HG03378 (cell line): Measurements from ENCODE around the gene RNF38.
"Not testable (repeated sequence)": the region's sequence is repeated elsewhere in the genome, so short reads cannot be mapped to it uniquely, and the experiment has no call there.

Experiments
- ATAC-seq: cut with Tn5 transposase; IDR thresholded peaks from one replicate; pipeline ENCODE4 v1.9.1; 2021; ENCODE audit warnings: mild to moderate bottlenecking, moderate library complexity; ENCODE audit not compliant: unreplicated experiment

Gene RNF38

GRCh38 chr9:36336131-36336907 is 63.8 kb downstream of the RNF38 start:
- ATAC-seq = no peak

- no peak for ATAC-seq
Measured at GRCh38 chr9:36332006-36332405, 68.1 kb downstream of the RNF38 start.

- ATAC-seq = peak; percentile 55
Measured at GRCh38 chr9:36328798-36329411, 71.2 kb downstream of the RNF38 start.

- ATAC-seq = no peak
Measured at GRCh38 chr9:36325081-36325828, 74.8 kb downstream of the RNF38 start.

GRCh38 chr9:36323926-36324325 is 76.1 kb downstream of the RNF38 start:
- no peak for ATAC-seq

- ATAC-seq = no peak
Measured at GRCh38 chr9:36322462-36322861, 77.6 kb downstream of the RNF38 start.

- not testable (repeated sequence) for ATAC-seq
Measured at GRCh38 chr9:36321903-36322302, 78.2 kb downstream of the RNF38 start.

GRCh38 chr9:36320466-36320865 is 79.6 kb downstream of the RNF38 start:
- ATAC-seq = no peak

- no peak for ATAC-seq
Measured at GRCh38 chr9:36319806-36320205, 80.3 kb downstream of the RNF38 start.

DNA sequence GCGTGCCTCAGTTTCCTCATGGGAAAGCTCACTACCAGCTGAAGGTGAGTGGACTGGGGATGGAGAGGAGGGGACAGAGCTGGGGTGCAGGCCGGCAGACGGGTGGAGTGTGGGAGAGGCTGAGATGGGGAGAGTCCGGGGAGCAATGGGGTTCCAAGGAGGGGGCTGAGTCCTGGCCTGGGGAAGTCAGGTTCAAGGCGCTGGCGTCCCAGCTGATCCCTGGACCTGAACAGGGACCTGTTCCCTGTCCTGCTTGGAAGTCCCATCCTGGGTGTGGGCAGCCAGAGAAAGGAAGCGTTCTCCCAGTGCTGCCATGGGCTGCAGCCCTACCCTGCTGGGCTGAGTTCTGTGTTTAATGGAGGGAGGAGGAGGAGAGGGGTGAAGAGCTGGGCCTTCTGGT is 80.9 kb downstream of the RNF38 start:
- ATAC-seq = no peak

GRCh38 chr9:36318212-36318802 is 81.8 kb downstream of the RNF38 start:
- no peak for ATAC-seq

- ATAC-seq = no peak
Measured at GRCh38 chr9:36317766-36318165, 82.3 kb downstream of the RNF38 start.

DNA sequence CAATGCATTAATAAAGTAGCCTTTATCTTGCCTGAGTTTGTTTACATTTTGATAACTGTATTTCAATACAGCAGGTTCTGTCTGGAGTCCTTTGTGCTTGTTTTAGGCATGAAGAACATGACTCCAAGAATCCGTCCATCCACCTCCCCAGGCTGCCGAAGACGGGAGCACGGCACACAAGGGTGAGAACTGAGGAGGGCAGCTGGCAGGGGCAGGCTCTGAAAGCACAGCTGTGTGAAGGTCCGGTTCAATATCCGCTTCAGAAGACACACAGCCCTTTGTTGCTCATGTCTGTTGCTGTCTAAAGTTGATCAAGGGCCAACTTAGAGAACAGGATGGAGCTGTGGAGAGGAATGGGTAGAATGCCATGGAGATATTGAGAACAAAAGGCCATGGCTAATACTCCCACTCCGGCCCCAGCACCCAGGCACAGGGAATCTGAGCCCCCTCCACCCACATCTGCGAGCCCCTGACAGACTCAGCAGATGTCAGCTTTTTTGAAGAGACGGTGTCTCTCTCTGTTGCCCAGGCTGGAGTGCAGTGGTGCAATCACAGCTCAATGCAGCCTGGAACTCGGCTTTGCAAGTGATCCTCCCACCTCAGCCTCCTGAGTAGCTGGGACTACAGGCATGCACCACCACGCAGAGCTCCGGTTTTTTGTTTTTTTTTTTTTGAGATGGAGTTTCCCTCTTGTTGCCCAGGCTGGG is 83.3 kb downstream of the RNF38 start:
- ATAC-seq = no peak

DNA sequence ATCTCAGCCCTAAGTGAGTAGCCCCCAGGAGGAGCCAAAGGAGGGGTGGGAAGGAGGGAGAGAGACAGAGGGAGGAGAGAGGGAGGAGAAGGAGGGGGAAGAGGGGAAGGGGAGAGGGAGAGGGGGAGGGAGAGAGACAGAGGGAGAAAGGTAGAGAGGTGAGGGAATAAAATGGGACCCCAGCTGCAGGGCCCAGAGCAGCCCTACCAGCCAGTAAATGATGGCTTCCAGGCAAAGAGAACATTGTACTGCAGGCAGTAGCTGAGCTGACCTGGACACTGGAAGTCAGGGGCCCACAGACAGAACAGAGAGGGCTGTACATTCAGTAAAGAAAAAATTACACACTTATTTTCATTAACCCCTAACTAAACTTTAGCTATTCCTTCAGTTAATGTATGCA is 84.0 kb downstream of the RNF38 start:
- ATAC-seq = no peak

GRCh38 chr9:36315283-36315682 is 84.8 kb downstream of the RNF38 start:
- no peak for ATAC-seq

DNA sequence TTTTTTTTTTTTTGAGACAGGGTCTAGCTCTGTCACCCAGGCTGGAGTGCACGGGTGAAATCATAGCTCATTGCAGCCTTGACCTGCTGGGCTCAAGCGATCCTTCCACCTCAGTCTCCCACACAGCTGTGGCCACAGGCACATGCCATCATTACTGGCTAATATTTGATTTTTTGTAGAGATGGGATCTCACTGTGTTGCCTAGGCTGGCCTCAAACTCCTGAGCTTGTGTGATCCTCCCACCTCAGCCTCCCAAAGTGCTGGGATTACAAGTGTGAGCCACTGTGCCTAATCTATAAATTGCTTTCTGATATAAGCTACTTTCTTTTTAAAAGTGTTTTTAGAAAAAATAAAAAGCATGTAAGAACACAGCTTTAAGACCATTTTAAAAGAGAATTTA is 85.3 kb downstream of the RNF38 start:
- ATAC-seq = no peak

- no peak for ATAC-seq
Measured at GRCh38 chr9:36306471-36307306, 93.4 kb downstream of the RNF38 start.

DNA sequence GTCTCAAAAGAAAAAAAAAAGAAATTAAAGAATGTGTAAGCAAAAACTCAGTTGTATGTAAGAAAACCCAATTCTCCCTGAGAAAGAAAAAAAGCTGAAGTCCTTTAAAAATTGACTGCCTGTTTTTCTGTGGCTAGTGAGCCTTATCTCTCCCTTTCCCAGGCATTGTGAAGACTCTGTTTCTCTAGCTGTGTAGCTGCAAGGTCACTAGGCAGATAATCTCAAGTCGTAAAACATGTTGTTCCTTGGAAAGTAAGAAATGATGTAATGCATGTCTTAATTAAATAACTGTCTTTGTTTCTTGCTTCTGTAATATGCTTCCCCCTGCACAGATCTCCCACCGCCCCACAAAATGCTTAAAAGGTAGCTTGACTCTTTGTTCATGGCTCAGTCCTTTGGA is 95.7 kb downstream of the RNF38 start:
- ATAC-seq = not testable (repeated sequence)

DNA sequence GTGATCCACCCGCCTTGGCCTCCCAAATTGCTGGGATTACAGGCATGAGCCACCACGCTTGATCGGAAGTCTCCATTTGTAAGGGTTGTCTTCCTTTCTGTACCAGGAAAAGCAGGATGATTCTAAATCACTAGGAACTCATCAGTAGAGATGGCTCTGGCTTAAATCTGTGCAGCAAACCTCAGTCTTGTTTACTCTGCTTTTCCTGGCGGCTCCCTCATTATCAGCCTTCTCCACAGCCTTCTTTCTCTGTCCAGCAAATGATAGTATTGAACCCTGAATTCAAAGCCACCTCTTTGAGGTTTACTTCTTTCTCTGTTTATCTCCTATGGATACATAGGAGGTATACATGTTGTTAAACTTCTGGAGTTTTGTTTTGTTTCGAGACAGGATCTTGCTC is 98.8 kb downstream of the RNF38 start:
- no peak for ATAC-seq

GRCh38 chr9:36298566-36298965 is 101.5 kb downstream of the RNF38 start:
- no peak for ATAC-seq
